ENCODE data around the gene ABCC1.

ABCC1 gene

GRCh38 chr16:16138034-16138635 lies 188.7 kb downstream of the ABCC1 start:
- DNase-seq (ENCODE audit: low spot score), result no peak
- no peak for TF ChIP-seq CTCF (IDR thresholded peaks at IDR 0.05; ENCODE audit: extremely low read depth, missing control alignments)

DNA sequence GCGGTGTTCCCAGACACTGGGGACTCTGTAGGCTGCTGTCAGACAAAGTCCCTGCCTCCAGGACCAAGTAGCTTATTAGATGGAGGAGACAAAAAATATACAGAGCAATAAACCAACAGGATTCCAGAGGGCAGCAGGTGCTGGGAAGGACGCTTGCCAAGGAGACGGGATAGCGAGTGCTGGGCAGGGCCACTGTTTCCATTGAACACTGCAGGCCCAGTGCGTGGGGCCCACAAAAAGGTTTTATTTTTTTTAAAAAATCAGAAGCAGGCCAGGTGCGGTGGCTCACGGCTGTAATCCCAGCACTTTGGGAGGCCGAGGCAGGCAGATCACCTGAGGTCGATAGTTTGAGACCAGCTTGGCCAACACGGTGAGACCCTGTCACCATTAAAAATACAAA lies 189.6 kb downstream of the ABCC1 start:
- no peak for TF ChIP-seq CTCF (IDR thresholded peaks at IDR 0.05; ENCODE audit: extremely low read depth, missing control alignments)

GRCh38 chr16:16139806-16140205 lies 190.4 kb downstream of the ABCC1 start:
- DNase-seq (ENCODE audit: low spot score), result no peak
- TF ChIP-seq CTCF (IDR thresholded peaks at IDR 0.05; ENCODE audit: extremely low read depth, missing control alignments), result no peak

More for the DNA sequence above, 189.6 kb downstream of the ABCC1 start:
- DNase-seq (ENCODE audit: low spot score), result no peak

DNA sequence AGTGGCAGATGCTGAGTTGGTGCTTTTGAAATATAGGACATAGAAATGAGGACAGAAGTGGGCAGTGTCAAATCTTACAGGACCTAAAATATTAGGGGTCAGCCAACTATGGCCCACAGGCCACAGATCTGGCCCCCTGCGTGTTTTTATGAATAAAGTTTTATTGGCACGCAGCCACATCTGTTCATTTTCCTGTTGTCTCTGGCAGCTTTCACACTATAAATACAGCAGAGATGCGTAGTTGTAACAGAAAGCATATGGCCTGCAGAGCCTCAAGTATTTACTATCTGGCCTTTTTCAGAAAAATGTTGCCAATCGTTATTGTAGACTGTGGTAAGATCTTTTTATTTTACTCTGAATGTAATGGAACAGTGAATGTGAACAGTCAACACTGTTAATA lies 191.1 kb downstream of the ABCC1 start:
- no peak for DNase-seq (ENCODE audit: low spot score)
- no peak for TF ChIP-seq CTCF (IDR thresholded peaks at IDR 0.05; ENCODE audit: extremely low read depth, missing control alignments)

DNA sequence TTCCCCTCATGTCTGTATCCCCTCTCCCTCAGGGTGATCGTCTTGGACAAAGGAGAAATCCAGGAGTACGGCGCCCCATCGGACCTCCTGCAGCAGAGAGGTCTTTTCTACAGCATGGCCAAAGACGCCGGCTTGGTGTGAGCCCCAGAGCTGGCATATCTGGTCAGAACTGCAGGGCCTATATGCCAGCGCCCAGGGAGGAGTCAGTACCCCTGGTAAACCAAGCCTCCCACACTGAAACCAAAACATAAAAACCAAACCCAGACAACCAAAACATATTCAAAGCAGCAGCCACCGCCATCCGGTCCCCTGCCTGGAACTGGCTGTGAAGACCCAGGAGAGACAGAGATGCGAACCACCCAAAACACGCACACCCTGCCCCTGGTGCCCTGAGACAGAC lies 191.7 kb downstream of the ABCC1 start:
- no peak for DNase-seq (ENCODE audit: low spot score)
- no peak for TF ChIP-seq CTCF (IDR thresholded peaks at IDR 0.05; ENCODE audit: extremely low read depth, missing control alignments)

- TF ChIP-seq CTCF (IDR thresholded peaks at IDR 0.05; ENCODE audit: extremely low read depth, missing control alignments), result no peak
- no peak for DNase-seq (ENCODE audit: low spot score)
Observed at GRCh38 chr16:16141784-16142396, 192.5 kb downstream of the ABCC1 start.

DNA sequence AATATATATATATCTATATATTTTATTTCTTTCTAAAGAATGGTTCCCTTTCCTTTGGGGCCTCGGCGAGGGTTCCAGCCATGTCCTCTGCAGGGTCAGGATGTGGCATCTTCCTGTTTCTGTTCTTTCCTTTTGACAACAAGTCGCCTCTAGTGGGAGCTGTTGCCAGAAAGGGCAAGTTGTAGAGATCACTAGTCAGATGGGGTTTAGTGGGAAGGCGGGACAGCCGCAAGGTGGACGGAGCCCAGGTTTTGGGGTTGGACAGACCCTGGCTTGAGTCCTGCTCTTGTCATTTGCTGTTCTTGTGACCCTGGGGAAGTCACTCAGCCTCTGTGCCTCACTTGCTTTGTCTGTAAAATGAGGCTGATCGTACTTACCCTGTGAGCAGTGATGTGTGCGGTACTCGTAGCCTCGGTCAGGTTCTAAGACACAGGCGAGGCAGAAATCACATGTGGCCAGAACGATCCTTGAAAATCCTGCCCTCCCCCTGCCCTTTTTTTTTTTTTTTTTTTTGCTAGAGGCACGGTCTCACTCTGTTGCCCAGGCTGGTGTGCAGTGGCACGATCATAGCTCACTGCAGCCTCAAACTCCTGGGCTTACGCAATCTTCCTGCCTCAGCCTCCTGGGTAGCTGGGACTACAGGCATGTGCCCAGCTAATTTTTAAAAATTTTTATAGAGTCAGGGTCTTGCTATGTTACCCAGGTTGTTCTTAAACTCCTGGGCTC lies 193.8 kb downstream of the ABCC1 start:
- peak; percentile 36 for DNase-seq (ENCODE audit: low spot score)
- peak; percentile 14 for TF ChIP-seq CTCF (IDR thresholded peaks at IDR 0.05; ENCODE audit: extremely low read depth, missing control alignments)
